Effector CD4-positive, alpha-beta T cell (primary cell): ENCODE results near the gene GAGE13.
"Not testable (repeated sequence)": the region's sequence is repeated elsewhere in the genome, so short reads cannot be mapped to it uniquely, and the experiment has no call there.

Source experiments
- DNase-seq: peaks from one replicate; pipeline ENCODE4 v3.0.0-alpha.2; 2020

GAGE13 gene

DNA sequence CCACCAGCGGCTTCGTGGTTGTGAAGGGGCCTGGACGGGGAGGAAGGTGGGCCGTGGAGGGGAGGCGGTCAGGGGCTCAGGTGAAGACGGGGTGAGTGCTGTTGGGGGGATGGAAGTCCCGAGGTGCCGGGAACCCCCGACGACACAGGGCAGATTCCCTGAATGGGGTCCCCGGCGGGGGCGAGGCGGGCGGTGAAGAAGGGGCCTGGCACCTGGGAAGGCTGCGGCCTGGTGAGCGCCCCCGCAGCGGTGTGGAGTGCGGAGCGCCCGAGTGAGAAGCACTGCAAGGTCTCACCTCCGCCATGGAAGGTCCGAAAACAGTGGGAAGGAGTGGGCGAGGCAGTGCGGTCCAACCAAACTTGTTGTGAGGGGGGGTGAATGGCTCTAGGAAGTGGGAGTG lies 459 bp downstream of the GAGE13 start:
- DNase-seq = not testable (repeated sequence)

DNA sequence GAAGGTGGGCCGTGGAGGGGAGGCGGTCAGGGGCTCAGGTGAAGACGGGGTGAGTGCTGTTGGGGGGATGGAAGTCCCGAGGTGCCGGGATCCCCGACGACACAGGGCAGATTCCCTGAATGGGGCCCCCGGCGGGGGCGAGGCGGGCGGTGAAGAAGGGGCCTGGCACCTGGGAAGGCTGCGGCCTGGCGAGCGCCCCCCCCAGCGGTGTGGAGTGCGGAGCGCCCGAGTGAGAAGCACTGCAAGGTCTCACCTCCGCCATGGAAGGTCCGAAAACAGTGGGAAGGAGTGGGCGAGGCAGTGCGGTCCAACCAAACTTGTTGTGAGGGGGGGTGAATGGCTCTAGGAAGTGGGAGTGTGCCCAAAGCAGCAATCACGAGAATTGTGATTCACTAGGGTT lies 10.1 kb downstream of the GAGE13 start:
- DNase-seq = not testable (repeated sequence)

DNA sequence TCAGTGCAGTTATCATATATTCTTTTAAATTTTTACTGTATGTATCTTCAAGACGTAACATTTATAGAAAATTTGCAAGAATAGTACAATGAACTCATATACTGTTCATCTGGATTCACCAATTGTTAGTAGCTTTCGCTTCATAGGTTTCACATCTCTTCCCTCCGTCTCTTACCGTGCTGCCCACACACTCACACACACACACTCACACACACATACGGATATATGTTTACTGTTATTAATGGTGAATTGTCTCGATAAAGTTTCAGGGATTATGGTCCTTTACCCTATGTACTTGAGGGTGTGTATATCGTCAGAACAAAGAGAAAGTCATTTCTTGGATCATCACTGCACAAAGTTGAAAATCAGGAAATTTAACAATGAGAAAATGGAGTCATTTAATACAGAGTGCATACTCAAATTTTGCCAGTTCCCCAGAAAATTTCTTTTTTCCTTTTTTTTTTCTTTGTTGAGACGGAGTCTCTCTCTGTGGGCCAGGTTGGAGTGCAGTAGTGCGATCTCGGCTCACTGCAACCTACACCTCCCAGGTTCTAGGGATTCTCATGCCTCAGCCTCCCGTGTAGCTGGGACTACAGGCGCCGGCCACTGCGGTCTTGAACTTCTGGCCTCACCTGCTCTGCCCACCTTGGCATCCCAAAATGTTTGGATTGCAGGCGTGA lies 13.3 kb downstream of the GAGE13 start:
- DNase-seq = not testable (repeated sequence)

DNA sequence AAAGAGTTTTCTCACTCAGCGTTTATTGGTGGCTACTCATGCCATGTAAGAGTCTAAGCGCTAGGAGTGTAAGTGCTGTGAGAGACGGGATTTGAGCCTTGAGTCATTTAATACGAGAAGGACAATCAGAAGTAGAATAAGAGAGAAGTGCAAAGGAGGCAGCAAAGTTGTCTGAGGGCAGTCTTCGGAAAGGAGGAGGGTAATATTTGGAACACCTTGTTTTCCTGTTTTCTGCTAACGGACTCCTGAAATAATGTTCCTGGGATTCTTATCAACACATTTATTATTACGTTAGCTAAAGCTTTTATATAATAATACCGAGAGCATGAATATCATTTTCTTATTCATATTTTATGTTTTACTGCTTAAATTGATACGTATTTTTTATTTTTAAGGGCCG lies 14.0 kb downstream of the GAGE13 start:
- not testable (repeated sequence) for DNase-seq

DNA sequence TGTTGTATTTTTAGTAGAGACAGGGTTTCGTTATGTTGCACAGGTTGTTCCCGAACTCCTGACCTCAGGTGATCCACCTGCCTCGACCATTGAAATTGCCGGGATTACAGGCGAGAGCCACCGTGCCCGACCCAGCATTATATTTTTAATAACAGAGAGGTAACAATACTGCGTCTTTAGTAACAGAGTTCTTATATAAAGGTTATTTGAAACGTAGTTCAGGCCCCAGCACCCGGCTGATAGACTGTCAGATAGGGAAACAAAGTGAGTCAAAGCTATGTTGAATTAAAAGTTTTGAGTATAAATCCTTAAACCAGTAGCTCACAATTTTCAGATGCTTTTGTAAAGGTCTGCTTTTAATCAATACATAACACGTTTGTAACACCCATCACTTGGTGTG lies 14.8 kb downstream of the GAGE13 start:
- not testable (repeated sequence) for DNase-seq
